ENCODE results near the gene SLCO6A1.
"Not testable (repeated sequence)": the region's sequence is repeated elsewhere in the genome, so short reads cannot be mapped to it uniquely, and the experiment has no call there.

The SLCO6A1 gene, protein sequence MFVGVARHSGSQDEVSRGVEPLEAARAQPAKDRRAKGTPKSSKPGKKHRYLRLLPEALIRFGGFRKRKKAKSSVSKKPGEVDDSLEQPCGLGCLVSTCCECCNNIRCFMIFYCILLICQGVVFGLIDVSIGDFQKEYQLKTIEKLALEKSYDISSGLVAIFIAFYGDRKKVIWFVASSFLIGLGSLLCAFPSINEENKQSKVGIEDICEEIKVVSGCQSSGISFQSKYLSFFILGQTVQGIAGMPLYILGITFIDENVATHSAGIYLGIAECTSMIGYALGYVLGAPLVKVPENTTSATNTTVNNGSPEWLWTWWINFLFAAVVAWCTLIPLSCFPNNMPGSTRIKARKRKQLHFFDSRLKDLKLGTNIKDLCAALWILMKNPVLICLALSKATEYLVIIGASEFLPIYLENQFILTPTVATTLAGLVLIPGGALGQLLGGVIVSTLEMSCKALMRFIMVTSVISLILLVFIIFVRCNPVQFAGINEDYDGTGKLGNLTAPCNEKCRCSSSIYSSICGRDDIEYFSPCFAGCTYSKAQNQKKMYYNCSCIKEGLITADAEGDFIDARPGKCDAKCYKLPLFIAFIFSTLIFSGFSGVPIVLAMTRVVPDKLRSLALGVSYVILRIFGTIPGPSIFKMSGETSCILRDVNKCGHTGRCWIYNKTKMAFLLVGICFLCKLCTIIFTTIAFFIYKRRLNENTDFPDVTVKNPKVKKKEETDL

DNA sequence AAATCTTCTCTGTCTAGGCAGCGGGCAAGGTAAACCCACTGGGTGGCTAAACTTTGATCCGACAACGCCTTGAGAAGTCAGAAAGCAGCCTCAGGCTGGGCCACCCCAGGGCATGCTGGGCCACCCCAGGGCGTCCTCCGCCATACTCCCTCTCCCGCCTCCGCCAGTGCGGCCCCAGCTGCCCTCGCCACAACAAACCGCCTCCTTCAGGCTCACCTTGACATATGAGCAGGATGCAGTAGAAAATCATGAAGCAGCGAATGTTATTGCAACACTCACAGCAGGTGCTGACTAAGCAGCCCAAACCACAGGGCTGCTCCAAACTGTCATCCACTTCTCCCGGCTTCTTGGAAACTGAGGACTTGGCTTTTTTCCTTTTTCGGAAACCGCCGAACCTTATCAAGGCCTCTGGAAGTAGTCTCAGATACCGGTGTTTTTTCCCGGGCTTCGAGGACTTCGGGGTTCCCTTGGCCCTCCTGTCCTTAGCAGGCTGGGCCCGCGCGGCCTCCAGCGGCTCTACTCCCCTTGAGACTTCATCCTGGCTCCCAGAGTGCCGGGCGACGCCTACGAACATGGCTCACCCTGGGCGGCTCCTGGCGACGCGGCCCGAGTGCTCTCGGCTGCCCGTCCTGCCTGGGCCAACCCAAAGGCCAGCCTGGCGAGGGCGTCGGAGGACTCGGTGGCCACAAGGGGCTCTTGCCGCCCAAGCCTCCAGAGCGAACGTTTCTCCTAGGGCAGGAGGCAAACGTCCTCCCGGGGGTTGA is at the start of gene SLCO6A1:
Gene SLCO6A1 (minus strand): TSS at position 731 of the 764 bp plus-strand sequence. CDS start 157 bp downstream, at position 574.
- no peak for DNase-seq (ENCODE audit: extremely low spot score, insufficient read length, low read depth)
- no peak for FAIRE-seq

DNA sequence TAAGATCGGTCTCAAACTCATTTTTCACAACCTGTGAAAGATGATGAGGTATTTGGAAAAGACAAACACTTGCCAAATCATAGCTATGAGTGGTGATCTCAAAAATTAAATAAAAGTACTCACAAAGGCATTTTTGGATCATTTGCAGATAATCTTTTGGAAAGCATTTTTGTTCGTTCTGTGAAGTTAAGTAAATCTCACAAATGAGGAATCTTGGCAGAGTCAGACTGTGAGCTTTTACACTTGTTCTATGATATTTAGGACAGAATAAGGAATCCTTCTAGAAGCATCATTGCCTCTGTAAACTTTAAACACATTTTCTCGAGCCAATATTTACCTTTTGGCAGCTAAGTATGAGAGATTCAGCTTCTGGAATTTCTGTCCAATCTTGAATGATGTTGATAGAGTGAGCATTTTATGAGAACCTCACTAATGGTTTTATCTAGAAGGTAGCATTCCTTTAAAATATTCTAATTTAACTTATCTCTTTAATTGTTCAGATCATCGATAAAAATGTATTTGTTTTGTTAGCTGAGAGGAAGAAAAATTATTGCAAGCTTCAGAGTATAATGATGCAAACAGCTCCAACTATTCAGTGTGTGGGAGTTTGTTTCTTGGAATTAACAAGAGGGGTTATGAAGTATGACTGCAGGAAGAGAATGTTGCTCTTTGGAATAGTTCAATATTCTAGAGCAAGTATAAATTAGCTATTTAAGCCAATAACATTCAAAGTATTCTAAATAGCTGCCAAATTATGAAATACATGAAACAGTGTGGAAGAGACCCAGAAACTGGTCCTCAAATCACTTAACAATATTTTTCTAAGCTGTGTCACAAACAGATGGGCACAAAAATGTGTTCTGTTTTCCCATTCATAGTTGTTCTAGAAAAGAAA is 48.6 kb upstream of the SLCO6A1 start:
- FAIRE-seq = no peak
- no peak for DNase-seq (ENCODE audit: extremely low spot score, insufficient read length, low read depth)

DNA sequence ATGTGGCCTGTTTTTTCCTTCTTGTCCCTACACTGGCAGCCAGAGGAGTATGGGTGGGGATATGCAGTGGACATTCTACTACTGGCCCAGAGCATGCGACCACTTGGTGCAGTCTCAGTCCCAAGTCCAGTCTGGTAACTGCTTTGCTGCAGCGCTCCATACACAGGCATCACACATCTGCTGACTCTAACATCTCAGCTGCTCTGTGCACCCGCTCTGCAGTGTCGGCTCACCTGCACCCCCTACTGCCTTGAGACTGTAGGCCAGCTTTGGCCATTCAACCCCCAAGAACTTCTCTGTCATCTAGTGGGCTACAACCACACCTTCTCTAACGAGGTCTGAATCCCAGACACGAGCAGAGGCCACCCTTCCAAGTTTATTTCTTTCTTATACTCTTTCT is 46.4 kb upstream of the SLCO6A1 start:
- DNase-seq (ENCODE audit: extremely low spot score, insufficient read length, low read depth) = no peak
- no peak for FAIRE-seq

DNA sequence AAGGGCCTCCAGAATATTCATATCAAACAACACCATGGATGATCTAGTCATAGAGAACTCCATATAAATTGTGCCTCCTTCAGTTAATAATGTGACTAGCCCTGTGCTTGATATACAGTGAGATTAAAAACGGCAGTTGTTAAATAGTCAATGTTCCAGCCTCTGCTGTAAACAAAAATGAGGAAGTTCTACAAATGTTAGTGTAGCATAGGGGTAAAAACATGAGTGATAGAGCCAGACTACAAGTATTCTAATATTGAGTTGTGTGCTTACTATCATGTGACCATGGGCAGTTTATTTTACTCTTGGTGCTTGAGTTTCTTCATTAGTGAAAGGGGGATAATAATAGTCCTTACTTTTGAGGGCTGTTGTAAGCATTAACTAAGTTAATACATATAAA is 43.3 kb upstream of the SLCO6A1 start:
- DNase-seq (ENCODE audit: extremely low spot score, insufficient read length, low read depth) (no peak), FAIRE-seq (no peak)

DNA sequence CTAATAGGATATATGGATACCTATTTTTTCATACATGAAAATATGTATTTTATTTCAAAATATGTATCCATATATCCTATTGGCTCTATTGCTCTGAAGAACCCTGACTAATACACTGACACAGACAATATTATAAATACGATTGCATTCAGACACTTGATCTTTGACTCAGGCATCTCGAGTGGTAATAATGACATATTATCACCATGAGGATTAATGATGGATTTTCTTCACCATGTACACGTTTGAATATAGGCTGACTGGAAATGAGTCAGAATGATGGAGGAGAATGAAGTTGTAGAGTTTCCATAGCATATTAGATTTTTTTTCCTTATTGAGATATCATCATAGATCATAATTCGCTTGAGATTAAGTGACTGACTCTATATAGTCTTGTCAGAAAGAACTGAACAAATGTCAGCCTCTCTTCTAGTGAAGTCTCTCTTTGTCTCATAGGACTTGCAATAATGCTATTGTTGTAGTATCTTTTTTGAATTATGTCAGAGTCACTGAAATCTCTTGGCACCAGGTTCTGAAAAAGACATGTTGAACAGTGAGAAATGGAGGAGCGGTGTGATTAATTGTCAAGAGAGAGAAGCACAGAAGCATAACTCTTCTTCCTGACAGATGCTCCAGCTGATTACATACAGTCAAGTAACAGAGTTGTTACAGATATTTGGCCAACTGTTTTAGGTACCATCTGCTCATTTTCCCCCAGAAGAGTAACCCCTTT is 41.4 kb upstream of the SLCO6A1 start:
- no peak for DNase-seq (ENCODE audit: extremely low spot score, insufficient read length, low read depth)
- no peak for FAIRE-seq

DNA sequence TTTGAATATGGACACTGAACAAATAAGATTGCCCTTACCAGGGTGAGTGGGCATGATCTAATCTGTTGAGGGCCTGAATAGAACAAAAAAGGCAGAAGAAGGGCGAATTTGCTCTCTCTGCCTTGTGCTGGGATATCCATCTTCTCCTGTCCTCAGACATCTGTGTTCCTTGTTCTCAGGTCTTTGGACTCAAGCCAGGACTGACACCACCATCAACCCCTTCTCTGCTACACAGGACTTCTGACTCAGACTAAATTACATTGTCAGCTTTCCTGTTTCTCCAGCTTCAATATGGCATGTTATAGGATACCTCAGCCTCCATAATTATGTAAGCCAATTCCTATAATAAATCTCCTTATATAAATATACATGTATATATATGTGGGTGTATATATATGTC is 40.8 kb upstream of the SLCO6A1 start:
- FAIRE-seq (no peak), DNase-seq (ENCODE audit: extremely low spot score, insufficient read length, low read depth) (no peak)

DNA sequence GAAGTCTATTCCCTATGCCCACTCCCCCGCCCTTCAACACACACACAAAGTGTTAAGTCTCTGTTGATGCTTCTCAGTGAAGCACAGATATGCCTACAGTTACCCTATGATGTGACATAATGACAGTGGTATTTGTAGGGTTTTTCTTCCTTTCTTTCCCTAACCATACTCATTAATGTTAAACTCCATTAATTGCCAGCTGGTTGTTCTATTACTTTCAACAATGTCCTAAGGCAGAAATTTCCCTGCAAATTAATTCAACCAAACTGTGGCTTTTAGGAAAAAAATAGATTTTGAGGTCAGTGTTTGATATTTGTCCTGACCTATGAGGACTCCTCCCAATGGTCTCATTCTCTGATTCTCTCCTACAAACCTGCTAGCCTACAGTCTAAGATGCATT is 38.2 kb upstream of the SLCO6A1 start:
- DNase-seq (ENCODE audit: extremely low spot score, insufficient read length, low read depth) = no peak
- FAIRE-seq = no peak

DNA sequence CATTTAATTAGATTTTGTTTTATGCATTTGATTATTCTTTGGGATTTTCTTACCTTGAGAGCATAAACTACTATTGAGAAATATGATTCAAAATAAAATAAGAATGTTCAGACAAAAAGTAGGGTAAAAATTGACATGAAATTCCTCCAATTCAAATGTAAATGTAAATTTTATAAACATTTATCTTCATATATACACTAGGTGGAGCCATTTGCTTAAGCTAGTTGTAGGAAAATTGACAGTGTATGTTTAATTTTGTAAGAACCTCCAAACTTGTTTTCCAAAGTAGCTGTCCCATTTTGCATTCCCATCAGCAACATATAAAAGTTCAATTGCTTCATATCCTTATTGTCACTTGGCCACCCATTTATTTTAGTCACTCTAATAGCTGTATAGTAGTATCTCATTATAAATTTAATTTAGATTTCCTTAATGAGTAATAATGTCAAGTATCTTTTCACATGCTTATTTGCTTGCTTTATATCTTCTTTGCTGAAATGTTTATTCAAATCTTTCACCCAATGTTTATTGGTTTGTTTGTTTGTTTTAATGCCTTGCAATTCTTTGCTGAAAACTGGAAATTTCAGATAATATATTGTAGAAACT is 37.6 kb upstream of the SLCO6A1 start:
- FAIRE-seq (peak; percentile 48), DNase-seq (ENCODE audit: extremely low spot score, insufficient read length, low read depth) (no peak)

DNA sequence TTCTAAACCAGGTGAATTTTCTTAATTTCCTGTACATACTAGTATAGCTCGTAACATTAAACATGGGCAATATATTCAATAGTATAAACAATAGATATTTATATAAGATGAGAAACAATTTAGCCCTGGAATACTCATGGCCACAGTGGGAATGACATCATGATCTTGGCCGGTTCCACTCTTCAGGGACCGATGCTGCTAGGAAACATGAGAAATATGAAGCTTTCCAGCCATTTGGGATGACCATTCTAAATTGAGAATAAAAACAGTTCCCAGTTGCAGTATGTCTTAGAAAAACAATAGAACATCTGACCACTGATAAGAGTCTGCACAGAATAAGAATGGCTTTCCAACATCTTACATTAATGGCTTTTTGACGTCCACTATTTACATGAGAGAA is 33.3 kb upstream of the SLCO6A1 start:
- FAIRE-seq = no peak
- DNase-seq (ENCODE audit: extremely low spot score, insufficient read length, low read depth) = no peak

DNA sequence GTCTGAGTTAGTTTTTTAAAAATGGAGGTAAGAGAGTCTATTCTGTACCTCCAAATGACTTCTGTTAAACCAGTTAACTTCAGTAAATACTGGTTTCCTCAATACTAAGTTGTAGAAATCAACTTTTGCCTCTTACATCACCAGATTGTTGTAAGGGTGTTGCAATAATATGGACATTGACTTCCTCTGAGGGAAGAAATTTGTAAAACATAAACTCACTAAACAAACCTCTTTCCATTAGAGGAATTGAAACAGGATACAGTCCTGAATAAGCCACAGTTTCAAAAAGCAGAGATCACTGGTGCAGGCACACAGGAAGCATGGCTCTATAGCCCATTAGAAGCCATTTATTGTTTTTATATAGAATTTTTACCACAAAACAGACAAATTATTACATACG is 32.7 kb upstream of the SLCO6A1 start:
- no peak for DNase-seq (ENCODE audit: extremely low spot score, insufficient read length, low read depth)

DNA sequence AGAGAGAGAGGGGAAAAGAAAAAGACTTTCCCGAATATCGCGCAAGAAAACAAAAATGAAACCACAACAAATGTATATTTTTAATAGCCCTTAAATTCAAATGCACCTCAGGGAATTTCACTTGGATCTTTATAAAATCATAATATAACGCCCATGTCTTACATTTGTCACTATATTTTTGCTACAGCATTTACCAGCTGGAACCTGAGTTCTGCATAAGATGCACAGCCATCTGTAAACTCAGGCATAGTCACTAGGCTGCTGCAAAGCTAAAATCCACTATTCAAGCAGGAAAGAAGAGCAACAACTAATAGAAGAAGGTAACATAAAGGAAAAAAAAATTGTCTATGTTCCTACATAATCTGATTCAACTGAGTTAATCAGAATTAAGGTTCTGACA is 30.6 kb upstream of the SLCO6A1 start:
- FAIRE-seq (no peak), DNase-seq (ENCODE audit: extremely low spot score, insufficient read length, low read depth) (no peak)

More for the DNA sequence above, 32.7 kb upstream of the SLCO6A1 start:
- FAIRE-seq = peak; percentile 72

DNA sequence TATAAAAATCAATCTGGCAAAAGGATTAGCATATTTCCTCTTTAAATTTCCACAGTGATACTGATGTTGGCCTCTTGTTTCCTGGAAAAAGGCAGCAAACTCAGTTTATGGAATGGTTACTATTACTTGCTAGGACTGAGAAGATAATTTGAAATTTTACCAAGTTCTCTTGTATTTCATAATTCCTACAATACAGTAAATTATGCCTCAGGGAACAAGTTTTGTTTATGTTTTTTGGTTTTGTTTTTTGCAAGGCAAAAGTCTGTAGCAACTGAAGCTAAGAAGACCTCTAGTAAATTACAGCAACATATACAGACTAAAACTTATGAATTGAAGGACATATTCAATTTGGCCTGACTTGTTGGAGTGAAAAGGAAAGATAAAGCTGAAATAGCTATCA is 30.2 kb upstream of the SLCO6A1 start:
- DNase-seq (ENCODE audit: extremely low spot score, insufficient read length, low read depth) = no peak
- FAIRE-seq = no peak

DNA sequence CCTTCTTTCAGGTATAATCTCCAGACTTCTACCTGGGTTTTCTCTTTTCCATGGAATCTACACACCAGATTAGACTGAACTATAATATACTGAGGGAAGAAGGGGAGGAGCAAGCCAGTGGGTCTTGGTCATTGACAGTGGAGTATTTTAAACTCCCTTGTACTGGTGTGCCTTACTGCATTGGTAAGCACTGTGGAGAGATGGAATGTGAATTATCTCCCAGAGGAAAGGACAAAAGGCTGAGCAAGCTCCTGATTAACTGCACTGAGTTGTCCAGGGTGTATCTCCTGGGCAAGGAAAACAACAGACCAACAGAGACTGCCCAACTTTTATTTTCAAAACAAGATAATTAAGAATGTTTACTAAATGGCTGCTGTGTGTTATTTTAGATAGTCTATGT is 29.8 kb upstream of the SLCO6A1 start:
- DNase-seq (ENCODE audit: extremely low spot score, insufficient read length, low read depth) (no peak), FAIRE-seq (no peak)

DNA sequence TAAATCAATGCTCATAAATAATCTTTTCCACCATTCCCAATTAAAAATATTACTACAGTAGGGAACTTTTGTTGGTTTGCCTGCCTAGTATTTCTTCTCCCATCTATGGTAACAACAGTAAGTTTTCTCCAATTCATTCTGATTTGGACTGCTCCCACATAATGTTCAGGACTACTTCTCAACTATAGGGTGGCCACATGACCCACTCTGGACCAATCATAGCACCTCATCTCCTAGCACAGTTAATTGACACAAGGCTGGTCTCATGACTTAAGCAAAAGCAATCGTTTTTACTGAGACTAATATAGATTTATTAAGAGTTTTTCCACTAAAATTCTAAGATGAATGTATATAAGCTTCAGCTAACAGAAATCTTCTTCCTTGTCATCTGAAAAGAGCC is 28.7 kb upstream of the SLCO6A1 start:
- no peak for FAIRE-seq
- no peak for DNase-seq (ENCODE audit: extremely low spot score, insufficient read length, low read depth)

DNA sequence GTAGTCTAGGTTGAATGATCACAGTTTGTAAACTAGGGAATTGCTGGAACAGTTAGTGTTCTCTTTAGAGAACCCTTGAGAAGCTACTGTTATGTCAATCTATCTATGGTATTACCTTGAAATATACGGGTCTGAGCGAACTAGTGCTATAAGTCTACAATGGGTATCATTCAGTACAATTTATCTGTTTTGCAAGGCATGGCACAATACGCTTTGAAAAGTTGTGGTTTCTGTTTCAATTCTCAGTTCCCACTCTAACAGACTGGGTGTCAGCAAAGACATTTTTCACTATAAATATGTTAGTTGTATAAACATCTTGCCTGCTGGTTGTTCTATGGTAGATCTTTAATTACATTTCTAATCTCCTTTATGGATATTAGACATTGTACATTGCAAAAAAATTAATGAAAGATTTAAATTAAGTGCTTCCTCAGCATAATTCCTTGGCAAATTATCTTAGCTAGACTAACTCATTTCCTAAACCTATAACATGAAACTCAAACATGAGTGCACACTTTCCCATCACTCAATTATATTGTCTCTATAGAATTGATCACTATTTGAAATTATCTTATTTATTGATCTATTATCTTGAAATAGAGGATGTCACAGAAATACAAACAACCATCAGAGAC is 24.9 kb upstream of the SLCO6A1 start:
- DNase-seq (ENCODE audit: extremely low spot score, insufficient read length, low read depth) (no peak), FAIRE-seq (peak; percentile 88)

DNA sequence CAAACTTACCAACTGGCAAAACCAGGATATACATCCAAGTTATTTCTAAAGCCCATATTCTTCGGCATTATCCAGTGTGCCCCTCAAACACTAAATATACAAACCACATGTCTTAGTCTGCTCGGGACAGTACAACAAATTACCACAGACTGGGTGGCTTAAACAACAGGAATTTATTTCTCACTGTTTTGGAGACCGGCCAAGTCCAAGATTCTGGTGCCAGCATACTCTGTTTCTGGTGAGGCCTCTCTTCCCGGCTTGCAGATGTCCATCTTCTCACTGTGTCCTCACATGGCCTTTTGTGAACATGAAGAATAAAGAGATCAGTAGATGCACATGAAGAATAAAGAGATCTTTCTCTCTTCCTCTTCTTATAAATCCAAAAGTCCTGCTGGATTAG is 12.9 kb upstream of the SLCO6A1 start:
- no peak for DNase-seq (ENCODE audit: extremely low spot score, insufficient read length, low read depth)
- FAIRE-seq = no peak

DNA sequence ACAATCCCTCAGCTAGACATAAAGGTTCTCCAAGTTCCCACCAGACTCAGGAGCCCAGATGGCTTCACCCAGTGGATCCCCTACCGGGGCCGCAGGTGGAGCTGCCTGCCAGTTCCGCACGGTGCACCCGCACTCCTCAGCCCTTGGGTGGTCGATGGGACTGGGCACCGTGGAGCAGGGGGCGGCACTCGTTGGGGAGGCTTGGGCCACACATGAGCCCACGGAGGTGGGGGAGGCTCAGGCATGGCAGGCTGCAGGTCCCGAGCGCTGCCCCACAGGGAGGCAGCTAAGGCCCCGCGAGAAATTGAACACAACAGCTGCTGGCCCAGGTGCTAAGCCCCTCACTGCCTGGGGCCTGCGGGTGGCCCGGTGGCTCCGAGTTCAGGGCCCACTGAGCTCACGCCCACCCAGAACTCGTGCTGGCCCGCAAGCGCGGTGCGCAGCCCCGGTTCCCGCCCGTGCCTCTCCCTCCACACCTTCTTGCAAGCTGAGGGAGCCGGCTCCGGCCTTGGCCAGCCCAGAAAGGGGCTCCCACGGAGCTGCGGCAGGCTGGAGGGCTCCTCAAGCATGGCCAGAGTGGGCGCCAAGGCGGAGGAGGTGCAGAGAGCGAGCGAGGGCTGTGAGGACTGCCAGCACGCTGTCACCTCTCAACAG is 7.4 kb downstream of the SLCO6A1 start:
- DNase-seq (ENCODE audit: extremely low spot score, insufficient read length, low read depth); FAIRE-seq: not testable (repeated sequence)

DNA sequence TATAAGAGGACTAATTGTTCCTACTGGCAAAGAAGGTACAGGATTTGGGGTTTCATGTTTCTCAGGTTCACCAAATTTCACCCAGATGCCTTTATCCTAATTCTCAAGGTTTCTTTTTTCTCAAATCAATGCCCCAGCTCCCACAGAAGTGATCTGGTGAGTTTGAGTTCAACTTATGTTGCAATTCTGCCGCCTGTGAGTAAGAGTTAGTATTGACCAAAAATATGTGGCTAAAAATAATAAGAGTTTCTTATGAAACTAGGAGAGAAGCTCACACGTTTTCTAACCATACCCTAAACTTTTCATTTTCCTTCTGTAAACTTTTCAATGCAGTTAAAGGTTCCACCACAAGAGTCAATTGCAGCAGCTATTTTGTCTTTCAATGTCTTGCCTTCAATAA is 15.1 kb downstream of the SLCO6A1 start:
- DNase-seq (ENCODE audit: extremely low spot score, insufficient read length, low read depth) (no peak), FAIRE-seq (no peak)
